G401 (cell line): Measurements from ENCODE around the gene SLBP. TPM values are rescaled to one million over a fixed set of nuclear protein-coding genes. Genes with fewer than 3 reads are reported as not detected.

Source experiments
- DNase-seq: peaks from one replicate; pipeline ENCODE4 v3.0.0-alpha.2; 2015; ENCODE audit warnings: low spot score
- in situ Hi-C: cut with HindIII; loops from 2 replicates; pipeline ENCODE4 v1.10.0; 2016; ENCODE audit warnings: low sequenced_read_pairs, mixed read lengths
- total RNA-seq: library from RNA; depleted of rRNA; stranded (reverse); fragments of >200 nt; shearing (Covaris generic); gene quantifications from 2 replicates; pipeline ENCODE4 v1.2.3, GENCODE V29; 2014

Gene SLBP
- total RNA-seq, 1 experiment from 2014 or later: 98.5 TPM

DNA sequence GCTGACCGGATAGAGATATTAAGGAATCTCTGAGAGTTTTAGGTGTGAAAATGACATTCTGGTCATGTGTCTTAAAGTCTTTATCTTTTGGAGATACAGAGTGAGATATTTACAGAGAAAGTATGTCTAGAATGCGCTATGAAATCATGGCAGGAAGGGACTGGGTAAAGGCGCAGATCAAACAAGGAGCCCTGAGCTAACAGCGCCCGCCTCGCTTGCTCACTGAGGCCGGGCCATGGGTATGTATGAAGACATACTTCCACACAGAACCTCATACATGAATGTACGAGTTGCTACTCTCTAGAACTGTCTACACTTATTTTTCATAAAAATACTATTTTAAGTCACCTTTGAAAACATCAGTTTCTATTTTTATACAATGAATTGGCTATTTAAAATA lies 48.0 kb downstream of the SLBP start:
- in situ Hi-C loops: no loop called here

DNA sequence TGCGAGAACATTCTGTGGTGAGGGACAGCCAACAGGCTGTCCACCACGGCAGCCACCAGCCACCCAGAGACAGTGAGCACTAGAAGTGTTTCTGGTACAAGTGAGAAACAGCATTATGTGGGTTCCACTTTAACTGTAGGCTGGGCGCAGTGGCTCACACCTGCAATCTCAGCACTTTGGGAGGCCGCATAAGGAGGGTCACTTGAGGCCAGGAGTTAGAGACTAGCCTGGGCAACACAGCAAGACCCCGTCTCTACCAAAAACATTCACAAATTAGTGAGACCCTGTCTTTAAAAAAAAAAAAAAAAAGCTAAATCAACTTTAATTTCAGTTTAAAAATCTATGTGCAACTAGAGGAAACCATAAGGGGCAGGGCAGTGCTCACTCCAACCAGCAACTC lies 48.6 kb downstream of the SLBP start:
- in situ Hi-C loops: no loop called here
- DNase-seq: no peak

More for the DNA sequence above, 48.0 kb downstream of the SLBP start:
- no peak for DNase-seq

DNA sequence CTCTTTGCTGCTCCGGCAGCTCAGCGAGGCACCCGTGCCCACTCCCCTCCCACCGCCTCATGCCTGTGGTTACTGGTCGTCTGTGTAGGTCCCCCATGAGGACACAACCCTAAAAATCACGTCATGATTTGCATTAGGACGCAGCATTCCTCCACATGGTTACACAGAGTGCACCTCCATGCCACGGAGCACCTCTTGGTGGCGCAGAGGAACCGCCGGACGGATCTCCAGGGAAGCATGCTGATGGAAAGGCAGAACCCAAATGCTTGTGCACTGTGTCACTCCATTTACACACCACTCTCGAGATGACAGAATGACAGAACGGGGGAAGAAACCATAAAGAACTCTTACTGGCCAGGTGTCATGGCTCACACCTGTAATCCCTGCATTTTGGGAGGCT lies 50.4 kb downstream of the SLBP start:
- in situ Hi-C loops: no loop called here
- DNase-seq: no peak

DNA sequence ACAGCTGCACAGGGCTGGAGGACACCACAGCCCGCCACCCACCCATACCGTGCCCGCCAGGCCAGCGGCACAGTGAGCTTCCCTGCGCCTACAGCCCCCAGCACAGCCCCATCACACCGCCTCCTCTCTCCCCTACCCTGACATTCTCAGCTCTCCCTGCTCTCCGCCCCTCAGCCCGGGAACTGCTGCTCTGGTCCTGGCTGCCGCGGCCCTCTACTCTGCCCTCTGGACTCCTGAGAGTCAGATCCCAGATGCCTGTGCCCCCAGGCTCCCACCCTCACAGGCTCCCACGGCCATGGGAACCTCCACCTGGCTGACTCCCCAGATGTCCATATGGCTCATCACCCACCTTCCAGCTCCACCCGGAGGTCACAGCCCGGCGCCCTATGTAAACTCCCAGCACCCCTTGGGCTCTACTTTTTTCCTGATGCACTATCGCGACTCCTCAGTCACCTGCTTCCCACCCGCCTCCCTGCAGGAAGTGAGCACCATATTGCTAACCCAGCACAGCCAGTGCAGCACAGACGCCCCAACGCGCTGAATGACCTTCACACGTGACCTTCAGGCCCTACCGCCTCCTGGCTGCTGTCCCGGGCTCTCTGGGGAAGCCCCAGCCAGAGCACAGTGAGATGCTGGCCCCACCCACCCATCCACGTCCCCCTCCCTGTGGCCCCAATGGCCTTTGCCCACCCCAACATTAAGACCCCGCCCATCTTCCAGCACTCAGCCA lies 51.0 kb downstream of the SLBP start:
- no peak for DNase-seq
- in situ Hi-C loops: no loop called here

DNA sequence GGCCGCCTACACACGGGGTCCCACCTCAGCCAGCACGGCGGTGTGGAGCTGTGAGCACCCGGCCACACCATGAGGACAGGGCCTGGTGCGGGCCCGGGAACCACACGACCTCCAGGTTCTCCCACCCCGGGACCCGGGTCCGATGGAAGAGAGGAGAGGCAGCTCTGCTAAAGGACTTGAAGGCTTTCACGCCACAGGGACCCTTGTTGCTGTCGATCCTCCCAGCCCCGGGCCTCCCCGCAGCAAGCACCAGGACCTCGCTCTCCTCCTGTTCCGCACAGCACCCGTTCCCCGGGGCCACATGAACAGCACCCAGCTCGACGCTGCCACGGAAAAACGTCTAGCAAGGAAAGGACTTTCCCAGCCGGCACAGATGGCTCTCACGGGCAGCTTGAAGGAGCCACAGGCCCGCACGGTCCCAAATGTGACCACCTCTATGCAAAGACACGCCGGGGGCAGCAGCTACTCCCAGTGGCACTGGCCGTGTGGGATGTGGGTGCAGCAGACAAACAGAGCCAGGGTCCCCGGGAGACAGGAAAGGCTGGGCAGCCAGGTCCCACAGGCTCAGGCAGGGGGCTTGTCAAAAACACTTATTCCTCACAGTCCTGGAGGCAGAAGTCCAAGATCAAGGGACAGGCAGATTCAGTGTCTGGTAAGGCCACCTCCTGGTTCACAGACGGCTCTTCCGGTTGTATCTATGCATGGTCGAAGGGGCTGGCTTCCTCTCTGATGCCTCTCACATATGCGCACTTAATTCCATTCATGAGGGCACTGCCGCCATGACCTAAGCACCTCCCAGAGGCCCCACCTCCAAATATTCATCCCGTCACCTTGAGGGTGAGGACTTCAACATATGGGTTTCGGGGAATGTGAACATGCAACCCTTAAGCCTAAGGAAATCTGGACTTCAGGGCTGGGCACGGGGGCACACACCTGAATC lies 52.7 kb downstream of the SLBP start:
- no peak for DNase-seq
- in situ Hi-C loops: no loop called here

DNA sequence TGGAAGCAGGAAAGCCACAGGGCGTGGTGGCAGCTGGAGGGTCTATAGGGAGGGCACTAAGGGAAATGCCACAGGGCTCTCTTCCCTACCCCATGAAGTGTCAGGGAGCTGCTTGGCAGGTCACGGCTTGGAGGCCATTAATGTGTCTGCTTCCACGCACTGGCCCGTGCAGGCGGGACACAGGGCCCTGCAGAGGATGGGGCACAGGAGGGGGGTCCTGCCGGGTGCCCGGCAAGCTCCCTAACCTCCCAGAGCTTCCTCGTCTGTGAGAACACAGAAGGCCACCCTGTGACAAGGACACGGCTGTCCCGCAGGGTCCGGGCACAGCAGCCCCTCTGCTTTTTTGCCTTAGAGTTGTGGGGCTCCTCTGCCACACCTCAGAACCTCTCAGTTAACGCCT lies 53.5 kb downstream of the SLBP start:
- in situ Hi-C loops: no loop called here
- no peak for DNase-seq

DNA sequence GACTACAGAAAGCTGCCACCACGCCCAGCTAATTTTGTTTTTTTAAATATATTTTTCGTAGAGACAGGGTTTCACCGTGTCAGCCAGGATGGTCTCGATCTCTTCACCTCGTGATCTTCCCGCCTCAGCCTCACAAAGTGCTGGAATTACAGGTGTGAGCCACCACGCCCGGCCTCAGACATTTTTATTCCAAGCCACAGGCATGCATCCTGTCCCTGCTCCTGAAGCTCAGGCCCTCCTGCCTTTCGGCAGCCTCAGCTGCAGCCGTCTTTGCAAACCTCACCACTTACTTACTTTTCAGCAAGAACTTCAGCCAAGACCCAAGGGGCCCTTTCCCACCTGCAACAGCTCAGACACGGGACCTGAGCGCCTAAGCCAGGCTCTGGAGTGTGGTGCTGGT lies 54.0 kb downstream of the SLBP start:
- in situ Hi-C loops: no loop called here

DNA sequence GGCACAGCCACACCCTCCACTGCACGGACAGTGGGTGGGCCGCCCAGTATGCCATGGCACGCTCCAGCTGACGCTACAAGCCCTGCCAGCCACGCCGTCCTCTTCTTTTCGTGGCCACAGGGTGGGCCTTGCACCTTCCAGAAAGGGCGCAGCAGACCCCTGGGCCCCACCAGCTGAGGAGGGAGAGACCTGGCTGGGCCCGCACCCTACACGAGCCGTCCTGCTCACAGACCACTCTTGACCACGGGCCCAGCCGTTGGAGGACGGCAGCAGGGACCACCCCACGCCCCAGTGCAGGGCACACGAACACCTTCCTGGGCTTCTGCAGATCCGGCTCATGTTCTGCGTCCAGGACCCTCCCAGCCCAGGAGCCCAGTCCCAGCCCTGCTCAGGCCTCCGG lies 55.1 kb downstream of the SLBP start:
- in situ Hi-C loops: no loop called here

More for the DNA sequence above, 54.0 kb downstream of the SLBP start:
- DNase-seq: no peak

DNA sequence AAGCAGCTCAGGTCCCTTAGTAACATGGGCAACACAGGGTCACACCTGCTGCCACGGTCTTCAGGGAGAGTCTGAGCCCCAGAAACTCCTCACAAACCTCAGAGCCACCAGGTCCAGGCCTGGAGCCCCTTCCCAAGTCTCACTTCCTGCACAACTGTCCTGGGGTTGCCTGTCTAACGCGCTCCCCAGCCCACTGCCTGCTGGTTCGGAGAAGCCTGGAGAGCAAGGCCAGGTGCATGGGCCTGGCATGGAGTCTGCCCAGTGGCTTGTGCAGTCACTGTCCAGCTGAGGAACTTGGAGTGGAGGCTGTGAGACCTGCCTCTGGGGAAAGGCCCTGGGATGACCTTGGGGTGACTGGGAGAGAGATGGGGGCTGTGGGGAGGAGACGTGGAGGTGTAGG lies 56.0 kb downstream of the SLBP start:
- no peak for DNase-seq
- in situ Hi-C loops: no loop called here

More for the DNA sequence above, 55.1 kb downstream of the SLBP start:
- DNase-seq: no peak

DNA sequence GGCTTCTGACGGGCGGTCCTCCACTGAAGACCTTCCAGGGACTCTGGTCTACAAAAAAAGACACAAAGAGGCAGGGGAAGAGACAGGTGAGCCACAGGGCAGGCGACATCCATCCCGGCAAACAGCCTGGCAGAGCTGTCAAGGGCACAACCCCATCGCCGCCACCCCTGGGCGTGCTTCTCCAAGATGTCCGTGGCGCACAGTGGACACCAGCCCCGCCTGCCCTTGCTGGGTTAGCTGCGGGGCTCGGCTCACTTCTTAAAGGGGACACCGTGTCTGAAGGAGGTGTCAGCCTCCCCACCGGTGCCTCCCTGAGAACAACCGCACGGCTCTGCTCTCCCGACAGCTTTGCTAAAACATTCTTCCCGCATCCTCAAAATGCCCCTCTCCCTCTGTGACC lies 56.4 kb downstream of the SLBP start:
- in situ Hi-C loops: no loop called here
- DNase-seq: no peak

DNA sequence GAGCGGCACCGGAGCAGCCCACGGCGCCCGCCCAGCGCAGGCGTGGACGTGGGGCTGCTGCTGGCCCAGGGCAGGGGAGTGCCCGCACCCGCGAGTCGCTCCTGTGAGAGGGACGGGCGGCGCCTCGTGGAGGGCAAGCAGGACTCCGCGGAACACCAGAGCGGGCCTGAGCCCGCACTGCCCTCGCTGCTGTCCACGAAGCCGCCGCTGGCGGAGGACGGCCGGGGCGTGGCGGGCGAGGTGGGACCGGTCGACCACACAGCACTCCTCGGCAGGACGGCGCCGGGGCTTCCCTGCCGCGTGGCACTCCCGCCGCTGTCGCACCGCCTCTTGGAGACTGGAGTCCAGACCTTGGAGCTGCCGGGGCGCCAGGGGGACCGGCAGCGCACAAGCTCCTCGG lies 57.0 kb downstream of the SLBP start:
- in situ Hi-C loops: no loop called here
- no peak for DNase-seq

DNA sequence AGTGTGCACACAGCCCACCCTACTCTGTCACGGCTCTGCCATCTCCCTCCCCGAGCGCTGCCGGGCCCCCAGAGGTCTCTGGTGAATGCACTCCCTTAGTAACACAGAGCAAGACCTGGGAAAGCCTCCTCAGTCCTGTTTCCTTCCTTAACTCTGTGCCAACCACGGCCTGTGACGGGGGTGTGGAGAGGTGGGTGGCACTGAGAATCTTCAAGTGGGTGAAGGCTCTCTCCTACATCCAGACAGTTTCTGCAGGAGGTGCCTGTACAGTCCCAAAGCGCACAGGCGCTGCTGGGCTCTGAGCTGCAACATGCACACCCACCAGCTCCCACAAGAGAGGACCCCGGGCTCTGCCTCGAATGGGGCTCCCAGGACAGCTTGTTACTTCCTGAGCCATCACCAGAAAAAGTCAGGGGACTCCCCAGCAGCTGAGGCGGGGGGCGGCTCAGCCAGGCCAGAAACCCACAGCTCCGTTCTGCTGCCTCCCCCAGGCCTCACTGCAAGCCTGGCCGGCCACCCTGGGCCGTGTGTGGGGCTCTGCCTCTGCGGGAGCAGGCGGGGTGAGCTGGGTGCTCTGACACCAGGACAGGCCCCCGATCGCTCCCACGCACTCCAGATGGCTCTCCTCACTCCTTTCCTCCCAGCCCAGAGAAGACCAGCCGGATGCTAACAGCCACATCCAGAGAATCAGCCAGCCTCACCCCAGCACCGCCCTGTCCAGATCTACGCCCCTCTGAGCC lies 57.7 kb downstream of the SLBP start:
- DNase-seq: no peak
- in situ Hi-C loops: no loop called here

DNA sequence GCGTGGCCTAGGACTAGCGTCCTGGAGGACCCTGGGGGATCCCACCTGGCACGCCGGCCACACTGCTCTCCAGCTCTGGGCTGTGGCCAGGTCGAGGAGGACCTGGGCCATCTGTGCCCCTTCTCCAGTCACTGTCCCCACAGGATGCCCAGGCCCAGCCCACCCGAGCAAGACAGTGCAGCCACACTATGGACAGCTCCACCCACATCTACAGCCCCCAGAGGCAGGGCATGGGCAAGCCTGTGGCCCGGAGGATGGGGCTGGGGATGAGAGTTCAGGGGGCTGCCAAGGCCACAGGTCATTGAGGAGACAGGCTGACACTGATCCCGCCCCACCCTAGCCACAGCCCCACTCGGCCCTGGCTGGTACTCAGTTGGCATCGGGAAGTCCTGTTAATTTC lies 58.3 kb downstream of the SLBP start:
- DNase-seq: no peak
- in situ Hi-C loops: no loop called here

DNA sequence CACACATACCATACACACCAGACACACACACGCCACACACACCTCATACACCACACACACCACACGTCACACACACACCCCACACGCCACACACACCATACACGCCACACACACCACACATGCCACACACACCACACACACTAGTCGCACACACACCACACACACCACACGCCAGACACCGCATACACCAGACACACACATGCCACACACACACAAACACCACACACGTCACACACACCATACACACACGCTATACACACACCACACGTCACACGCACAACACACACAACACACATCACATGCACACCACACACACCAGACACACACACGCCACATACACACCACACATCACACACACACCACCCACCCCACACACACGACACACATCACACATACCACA lies 60.0 kb downstream of the SLBP start:
- no peak for DNase-seq
- in situ Hi-C loops: no loop called here

DNA sequence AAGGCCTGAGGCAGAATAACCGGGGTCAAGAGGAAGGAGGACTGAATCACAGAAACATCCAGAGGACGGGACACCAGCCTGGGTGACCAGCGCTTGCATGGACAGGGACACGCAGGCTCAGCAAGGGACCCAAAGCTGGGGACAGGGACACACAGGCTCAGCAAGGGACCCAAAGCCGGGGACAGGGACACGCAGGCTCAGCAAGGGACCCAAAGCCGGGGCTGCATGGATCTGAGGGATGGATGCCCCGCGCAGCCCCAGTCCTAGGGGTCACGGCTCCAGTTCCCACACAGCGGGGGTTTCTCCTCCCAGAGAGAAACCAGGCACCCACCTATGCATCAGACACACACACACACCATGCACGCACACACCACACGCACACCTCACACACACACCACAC lies 60.5 kb downstream of the SLBP start:
- in situ Hi-C loops: no loop called here
- DNase-seq: no peak

DNA sequence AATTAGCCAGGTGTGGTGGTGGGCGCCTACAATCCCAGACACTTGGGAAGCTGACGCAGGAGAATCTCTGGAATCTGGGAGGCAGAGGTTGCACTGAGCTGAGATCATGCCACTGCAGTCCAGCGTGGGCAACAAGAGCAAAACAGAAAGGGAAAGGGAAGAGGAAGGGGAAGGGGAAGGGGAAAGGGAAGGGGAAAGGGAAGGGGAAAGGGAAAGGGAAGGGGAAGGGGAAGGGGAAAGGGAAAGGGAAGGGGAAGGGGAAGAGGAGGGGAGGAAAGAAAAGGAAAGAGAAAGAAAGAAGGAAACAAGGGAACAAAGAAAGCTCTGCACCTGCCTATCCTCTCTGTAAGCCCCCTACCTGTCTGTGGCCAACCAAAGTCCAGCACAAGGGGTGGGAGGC lies 63.2 kb downstream of the SLBP start:
- in situ Hi-C loops: loop anchor here (25.0 kb wide), 1 partner anchor 237 kb away; the partner anchor contains the start of gene NKX1-1
- no peak for DNase-seq

DNA sequence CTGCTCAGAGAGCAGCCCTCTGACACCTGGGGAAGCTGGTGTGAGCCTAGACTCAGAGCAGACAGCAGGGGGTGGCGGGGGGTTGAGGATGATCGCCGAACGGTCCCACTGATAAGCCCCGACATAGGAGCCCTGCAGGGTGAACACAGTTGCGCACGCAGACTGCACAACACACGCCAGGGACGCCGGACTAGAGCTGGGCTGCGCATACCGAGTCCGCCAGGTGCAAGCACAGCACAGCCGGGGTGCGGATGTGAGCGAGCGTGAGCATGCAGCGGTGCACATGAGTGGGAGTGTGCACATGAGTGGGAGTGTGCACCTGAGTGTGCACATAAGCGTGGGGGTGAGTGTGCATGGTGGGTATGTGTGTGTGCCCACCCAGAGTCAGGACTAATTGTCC lies 64.7 kb downstream of the SLBP start:
- DNase-seq: no peak
- in situ Hi-C loops: loop anchor here (25.0 kb wide), 1 partner anchor 235 kb away; the partner anchor contains the start of gene NKX1-1

DNA sequence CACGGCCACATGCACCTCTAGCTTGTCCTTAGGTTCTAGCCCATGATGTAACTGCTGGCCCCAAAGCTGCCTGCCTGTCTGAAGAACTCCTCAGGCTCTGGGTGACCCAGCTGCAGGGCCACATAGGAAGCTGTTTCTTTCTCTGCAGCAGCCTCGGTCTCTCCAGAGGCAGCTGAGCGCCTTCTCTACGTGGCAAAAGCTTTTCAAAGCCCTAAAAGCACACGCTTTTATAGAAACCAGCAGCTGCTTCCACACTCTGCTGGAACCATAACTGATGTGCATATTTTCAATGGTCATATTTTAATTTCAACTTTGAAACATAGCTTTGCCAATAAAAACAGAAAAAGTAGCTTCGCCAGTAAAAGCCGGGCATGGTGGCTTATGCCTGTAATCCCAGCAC lies 65.4 kb downstream of the SLBP start:
- no peak for DNase-seq
- in situ Hi-C loops: loop anchor here (25.0 kb wide), 1 partner anchor 234 kb away; the partner anchor contains the start of gene NKX1-1

DNA sequence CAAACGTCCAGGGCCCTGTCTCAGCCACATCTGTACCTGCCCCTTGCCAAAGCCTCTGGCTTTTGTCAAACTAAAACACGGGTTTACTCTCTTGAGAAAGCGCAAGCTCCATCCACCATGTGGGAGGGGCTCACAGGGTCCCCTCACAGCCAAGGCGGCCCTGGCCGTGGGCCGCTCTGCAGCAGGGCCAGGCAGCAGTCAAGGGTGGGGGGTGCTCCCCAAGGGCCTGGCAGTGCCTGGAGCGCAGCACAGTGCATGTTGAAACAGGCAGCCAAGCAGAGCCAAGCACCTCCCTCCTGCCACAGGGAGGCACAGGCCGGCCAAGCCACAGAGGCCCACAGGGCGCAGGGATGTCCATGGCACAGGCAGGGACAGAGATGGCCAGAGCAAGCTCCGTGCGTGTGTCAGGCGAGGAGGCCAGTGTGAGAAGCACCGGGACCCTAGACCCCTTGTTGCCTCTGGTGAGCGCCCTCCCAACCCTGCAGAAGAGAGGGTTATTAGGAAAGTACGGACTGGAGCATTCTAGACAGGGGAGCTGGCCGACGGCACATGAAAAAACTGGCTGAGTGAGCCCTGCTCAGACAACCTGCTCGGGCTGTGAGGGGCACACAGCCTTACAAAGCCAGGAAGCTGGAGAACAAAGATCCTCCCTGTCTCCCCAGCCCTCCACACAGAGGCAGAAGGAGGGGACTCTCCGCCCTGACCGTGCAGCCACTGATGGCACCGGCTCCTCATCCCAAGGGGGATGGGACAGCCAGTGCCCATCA lies 67.0 kb downstream of the SLBP start:
- in situ Hi-C loops: loop anchor here (25.0 kb wide), 1 partner anchor 233 kb away; the partner anchor contains the start of gene NKX1-1
- peak; percentile 68 for DNase-seq
